Kidney epithelial cell (primary cell): Measurements from ENCODE around the gene PGAM4. TPM values are rescaled to one million over a fixed set of nuclear protein-coding genes. Genes with fewer than 3 reads are reported as not detected.

Experiments used
- DNase-seq: peaks from one replicate; pipeline ENCODE4 v3.0.0-alpha.2; 2010; ENCODE audit warnings: low read depth
- H3K27me3 ChIP-seq: 2 replicates; pipeline ENCODE4 v1.6.0; 2011; ENCODE audit warnings: low read length; ENCODE audit not compliant: control insufficient read depth, insufficient read depth
- H3K36me3 ChIP-seq: 2 replicates; pipeline ENCODE4 v1.5.1; 2011; ENCODE audit warnings: low read length; ENCODE audit not compliant: control insufficient read depth, insufficient read depth
- H3K4me3 ChIP-seq: 2 replicates; pipeline ENCODE4 v1.5.1; 2011; ENCODE audit warnings: low read depth, mild to moderate bottlenecking, control low read depth, low read length
- CTCF ChIP-seq: IDR thresholded peaks from 2 replicates; pipeline ENCODE4 v1.5.1; 2011; ENCODE audit warnings: mild to moderate bottlenecking, moderate library complexity, low read length, control low read depth, inconsistent platforms; ENCODE audit not compliant: insufficient read depth, poor library complexity, severe bottlenecking
- total RNA-seq: library from RNA; depleted of rRNA; stranded (reverse); fragments of >200 nt; gene quantifications from 2 replicates; pipeline ENCODE4 v1.2.3, GENCODE V29; 2015

The PGAM4 gene
- total RNA-seq, 1 donor from 2014 or later: not detected

GRCh38 chrX:77938083-77938680 is 31.3 kb downstream of the PGAM4 start:
- no peak overlapping the region for H3K4me3 ChIP-seq
- TF ChIP-seq CTCF: no peak
- DNase-seq: no peak
- H3K36me3 ChIP-seq: no peaks in the 10 kb centered on the region
- no peaks in the 10 kb centered on the region for H3K27me3 ChIP-seq

- no peaks in the 10 kb centered on the region for H3K27me3 ChIP-seq
- H3K4me3 ChIP-seq: no peak overlapping the region
- DNase-seq: no peak
- no peak for TF ChIP-seq CTCF
- H3K36me3 ChIP-seq: no peaks in the 10 kb centered on the region
Observed at GRCh38 chrX:77937291-77937690, 32.1 kb downstream of the PGAM4 start.

GRCh38 chrX:77936299-77936698 is 33.1 kb downstream of the PGAM4 start:
- no peak overlapping the region for H3K4me3 ChIP-seq
- no peaks in the 10 kb centered on the region for H3K27me3 ChIP-seq
- no peak for DNase-seq
- TF ChIP-seq CTCF: no peak
- no peaks in the 10 kb centered on the region for H3K36me3 ChIP-seq

- no peak overlapping the region for H3K4me3 ChIP-seq
- no peaks in the 10 kb centered on the region for H3K27me3 ChIP-seq
- DNase-seq: no peak
- no peaks in the 10 kb centered on the region for H3K36me3 ChIP-seq
- no peak for TF ChIP-seq CTCF
Observed at GRCh38 chrX:77935886-77936285, 33.6 kb downstream of the PGAM4 start.

- no peak for DNase-seq
- no peak for TF ChIP-seq CTCF
- no peaks in the 10 kb centered on the region for H3K36me3 ChIP-seq
- H3K4me3 ChIP-seq: no peak overlapping the region
- H3K27me3 ChIP-seq: no peaks in the 10 kb centered on the region
Observed at GRCh38 chrX:77930581-77930980, 38.9 kb downstream of the PGAM4 start.

- Histone ChIP-seq H3K27me3 (no peaks in the 10 kb centered on the region), H3K4me3 (no peak overlapping the region), H3K36me3 (no peaks in the 10 kb centered on the region)
- TF ChIP-seq CTCF: no peak
- DNase-seq: no peak
Observed at GRCh38 chrX:77925764-77926163, 43.7 kb downstream of the PGAM4 start.
